OCI-LY1 (cell line): Measurements from ENCODE around the gene AUH.

Experiments used
- H2AFZ ChIP-seq: fragments of 200-600 bp; sonication (generic), shearing (Covaris generic); 2 replicates; pipeline ENCODE4 v1.6.0; 2014; ENCODE audit warnings: antibody characterized with exemption, mild to moderate bottlenecking, low read length
- H3F3A ChIP-seq: fragments of 200-600 bp; sonication (generic), shearing (Covaris generic); 2 replicates; pipeline ENCODE4 v1.6.0; 2014; ENCODE audit warnings: mild to moderate bottlenecking, antibody characterized with exemption, low read length, moderate library complexity; ENCODE audit not compliant: insufficient read depth
- H3K27ac ChIP-seq: fragments of 200-600 bp; sonication (generic); 2 replicates; pipeline ENCODE4 v1.5.1; 2014; ENCODE audit warnings: low read length, mixed run types, mild to moderate bottlenecking, low read depth; ENCODE audit not compliant: poor library complexity, severe bottlenecking
- H3K27me3 ChIP-seq: fragments of 200-600 bp; sonication (generic); 2 replicates; pipeline ENCODE4 v1.6.0; 2014; ENCODE audit warnings: antibody characterized with exemption, mild to moderate bottlenecking, low read length, moderate library complexity; ENCODE audit not compliant: insufficient read depth
- H3K36me3 ChIP-seq: fragments of 200-600 bp; sonication (generic); 2 replicates; pipeline ENCODE4 v1.6.1; 2014; ENCODE audit warnings: mild to moderate bottlenecking, antibody characterized with exemption, low read length, moderate library complexity, mixed read lengths; ENCODE audit not compliant: insufficient read depth
- H3K4me1 ChIP-seq: fragments of 200-600 bp; sonication (generic); 2 replicates; pipeline ENCODE4 v1.5.1; 2014; ENCODE audit warnings: mild to moderate bottlenecking, low read length, moderate library complexity; ENCODE audit not compliant: insufficient read depth, severe bottlenecking
- H3K4me2 ChIP-seq: fragments of 200-600 bp; sonication (generic), shearing (Covaris generic); 2 replicates; pipeline ENCODE4 v1.6.1; 2014; ENCODE audit warnings: low read length
- H3K4me3 ChIP-seq: fragments of 200-600 bp; sonication (generic); 2 replicates; pipeline ENCODE4 v1.5.1; 2014; ENCODE audit warnings: low read length, low read depth, mild to moderate bottlenecking, mixed read lengths; ENCODE audit not compliant: poor library complexity, severe bottlenecking
- H3K79me2 ChIP-seq: fragments of 200-600 bp; shearing (Covaris generic); 2 replicates; pipeline ENCODE4 v1.6.1; 2016; ENCODE audit warnings: mixed run types, low read length, mixed read lengths; ENCODE audit not compliant: insufficient read depth
- H3K9ac ChIP-seq: fragments of 200-600 bp; sonication (generic), shearing (Covaris generic); 2 replicates; pipeline ENCODE4 v1.6.1; 2014; ENCODE audit warnings: mild to moderate bottlenecking, low read length, mixed read lengths
- H3K9me2 ChIP-seq: fragments of 200-600 bp; sonication (generic), shearing (Covaris generic); 2 replicates; pipeline ENCODE4 v1.6.1; 2014; ENCODE audit warnings: low read depth, mild to moderate bottlenecking, low read length, mixed read lengths
- H3K9me3 ChIP-seq: fragments of 200-600 bp; shearing (Covaris generic); 2 replicates; pipeline ENCODE4 v1.6.1; 2014; ENCODE audit warnings: low read length, mixed read lengths
- H4K20me1 ChIP-seq: fragments of 200-600 bp; sonication (generic), shearing (Covaris generic); 2 replicates; pipeline ENCODE4 v1.6.0; 2016; ENCODE audit warnings: mild to moderate bottlenecking, low read length; ENCODE audit not compliant: insufficient read depth
- EZH2 ChIP-seq: fragments of 200-600 bp; sonication (generic), shearing (Covaris generic); IDR thresholded peaks from 2 replicates; pipeline ENCODE4 v1.8.0; 2017; ENCODE audit warnings: borderline replicate concordance, mixed run types, mild to moderate bottlenecking, antibody characterized with exemption, low read length, moderate library complexity, mixed read lengths
- TF ChIP-seq, protein P1 (sequence below): fragments of 200-600 bp; sonication (generic), shearing (Covaris generic); IDR thresholded peaks from 2 replicates; pipeline ENCODE4 v1.5.1; 2017; ENCODE audit warnings: mild to moderate bottlenecking, antibody characterized with exemption, low read length, moderate library complexity, mixed read lengths

Gene AUH

DNA sequence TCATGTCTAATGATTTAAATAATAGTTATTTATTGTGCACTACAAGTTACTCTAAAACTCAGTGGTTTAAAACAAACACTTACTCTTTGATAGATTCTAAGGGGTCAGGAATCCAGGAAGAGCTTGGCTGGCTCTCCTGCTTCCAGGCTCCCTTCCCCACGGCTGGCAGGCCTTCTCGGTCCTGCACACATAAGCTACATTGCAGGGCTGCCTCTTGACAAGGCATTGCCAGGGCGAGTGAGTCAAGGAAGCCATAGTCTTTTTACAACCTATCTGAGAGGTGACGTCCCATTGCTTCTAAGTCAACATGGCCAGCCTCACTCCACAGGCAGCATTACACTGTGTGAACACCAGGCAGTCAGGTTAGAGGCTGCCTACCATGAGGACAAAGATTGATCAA lies 119.8 kb downstream of the AUH start:
- H3K9ac ChIP-seq = no peak overlapping the region
- no peaks in the 10 kb centered on the region for H3K9me3 ChIP-seq
- no peaks in the 10 kb centered on the region for H4K20me1 ChIP-seq
- no peaks in the 10 kb centered on the region for H3K4me1 ChIP-seq
- H3K4me2 ChIP-seq = no peak overlapping the region
- no peaks in the 10 kb centered on the region for H3K36me3 ChIP-seq
- no peaks in the 10 kb centered on the region for H3F3A ChIP-seq
- H3K4me3 ChIP-seq = no peak overlapping the region
- no peaks in the 10 kb centered on the region for H3K9me2 ChIP-seq
- H2AFZ ChIP-seq = no peak overlapping the region
- H3K79me2 ChIP-seq = no peaks in the 10 kb centered on the region
- TF ChIP-seq, protein P1, sequence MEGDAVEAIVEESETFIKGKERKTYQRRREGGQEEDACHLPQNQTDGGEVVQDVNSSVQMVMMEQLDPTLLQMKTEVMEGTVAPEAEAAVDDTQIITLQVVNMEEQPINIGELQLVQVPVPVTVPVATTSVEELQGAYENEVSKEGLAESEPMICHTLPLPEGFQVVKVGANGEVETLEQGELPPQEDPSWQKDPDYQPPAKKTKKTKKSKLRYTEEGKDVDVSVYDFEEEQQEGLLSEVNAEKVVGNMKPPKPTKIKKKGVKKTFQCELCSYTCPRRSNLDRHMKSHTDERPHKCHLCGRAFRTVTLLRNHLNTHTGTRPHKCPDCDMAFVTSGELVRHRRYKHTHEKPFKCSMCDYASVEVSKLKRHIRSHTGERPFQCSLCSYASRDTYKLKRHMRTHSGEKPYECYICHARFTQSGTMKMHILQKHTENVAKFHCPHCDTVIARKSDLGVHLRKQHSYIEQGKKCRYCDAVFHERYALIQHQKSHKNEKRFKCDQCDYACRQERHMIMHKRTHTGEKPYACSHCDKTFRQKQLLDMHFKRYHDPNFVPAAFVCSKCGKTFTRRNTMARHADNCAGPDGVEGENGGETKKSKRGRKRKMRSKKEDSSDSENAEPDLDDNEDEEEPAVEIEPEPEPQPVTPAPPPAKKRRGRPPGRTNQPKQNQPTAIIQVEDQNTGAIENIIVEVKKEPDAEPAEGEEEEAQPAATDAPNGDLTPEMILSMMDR = no peak
- no peak for TF ChIP-seq EZH2
- no peaks in the 10 kb centered on the region for H3K27me3 ChIP-seq
- H3K27ac ChIP-seq = no peak overlapping the region

DNA sequence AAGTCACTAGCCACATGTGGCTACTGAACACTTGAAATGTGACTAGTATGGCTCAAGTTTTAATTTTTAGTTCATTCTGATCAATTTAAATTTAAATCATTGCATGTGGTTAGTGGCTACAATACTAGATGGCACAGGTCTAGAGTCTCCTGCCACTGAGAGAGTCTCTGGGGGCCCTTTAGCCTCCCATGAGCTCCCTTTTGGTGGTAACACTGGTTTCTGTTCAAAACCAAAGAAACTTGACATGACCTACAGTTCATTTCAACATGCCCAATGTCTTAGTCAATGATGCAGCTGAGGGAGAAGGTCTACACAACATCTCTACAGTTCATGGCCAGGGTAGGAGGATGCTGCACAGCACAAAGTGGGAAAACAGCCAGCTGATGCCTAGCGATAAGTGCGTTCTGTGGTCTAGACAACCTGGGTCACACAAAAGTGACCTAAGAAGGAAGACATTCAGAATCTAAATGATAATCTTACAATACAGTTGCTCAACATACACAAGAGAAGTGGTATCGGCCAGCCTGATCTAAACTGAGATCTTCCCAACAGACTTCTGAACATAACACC lies 121.0 kb downstream of the AUH start:
- no peak overlapping the region for H3K4me3 ChIP-seq
- H3K4me1 ChIP-seq = no peaks in the 10 kb centered on the region
- H3K79me2 ChIP-seq = no peaks in the 10 kb centered on the region
- no peak overlapping the region for H3K9ac ChIP-seq
- H2AFZ ChIP-seq = no peak overlapping the region
- H4K20me1 ChIP-seq = no peaks in the 10 kb centered on the region
- H3F3A ChIP-seq = no peaks in the 10 kb centered on the region
- H3K9me2 ChIP-seq = no peaks in the 10 kb centered on the region
- no peaks in the 10 kb centered on the region for H3K27me3 ChIP-seq
- no peak for TF ChIP-seq EZH2
- TF ChIP-seq, protein P1 = no peak
- H3K4me2 ChIP-seq = no peak overlapping the region
- H3K27ac ChIP-seq = no peak overlapping the region
- no peaks in the 10 kb centered on the region for H3K36me3 ChIP-seq
- H3K9me3 ChIP-seq = no peaks in the 10 kb centered on the region

DNA sequence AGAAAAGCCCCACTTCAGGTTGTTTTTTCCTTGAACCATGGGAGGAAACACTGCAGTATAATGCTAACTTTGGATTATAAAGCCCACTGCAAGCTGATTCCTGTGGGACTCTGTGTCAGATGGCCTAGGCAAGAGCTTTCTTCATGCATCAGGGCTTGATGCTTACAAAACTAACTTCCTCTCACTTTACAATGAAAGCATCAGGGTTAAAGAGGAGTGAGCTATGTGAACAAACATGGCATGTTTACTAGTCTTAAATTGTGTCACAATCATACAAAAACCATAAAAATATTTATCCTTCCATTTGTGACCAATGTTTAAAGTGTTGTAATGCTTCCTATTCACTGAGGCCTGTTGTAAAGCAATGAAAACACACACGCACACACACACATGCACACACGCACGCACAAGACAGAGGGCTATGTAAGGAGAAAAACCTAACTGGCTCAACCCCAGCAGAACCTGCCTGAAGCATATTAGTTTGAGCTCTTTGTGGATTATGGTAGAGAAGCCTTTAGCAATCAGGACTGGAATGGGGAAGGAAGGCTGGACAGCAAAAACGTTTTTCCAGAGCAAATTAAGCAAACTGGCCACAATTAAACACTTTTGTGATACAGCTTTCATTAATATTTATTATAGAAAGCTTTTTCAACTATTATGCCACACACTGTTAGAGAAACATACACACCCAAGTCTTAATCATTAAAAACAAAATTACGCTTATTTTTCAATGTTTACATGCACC lies 122.2 kb downstream of the AUH start:
- Histone ChIP-seq H3K4me3 (no peak overlapping the region), H3K4me2 (no peak overlapping the region)
- TF ChIP-seq EZH2 = no peak
- TF ChIP-seq, protein P1 = no peak

More for the DNA sequence above, 122.2 kb downstream of the AUH start:
- no peak overlapping the region for H3K27ac ChIP-seq
- no peaks in the 10 kb centered on the region for H3K9me3 ChIP-seq
- H3K9me2 ChIP-seq = no peaks in the 10 kb centered on the region
- no peaks in the 10 kb centered on the region for H4K20me1 ChIP-seq
- H3K27me3 ChIP-seq = no peaks in the 10 kb centered on the region
- no peaks in the 10 kb centered on the region for H3F3A ChIP-seq
- H3K36me3 ChIP-seq = no peaks in the 10 kb centered on the region
- H3K9ac ChIP-seq = no peak overlapping the region
- no peak overlapping the region for H2AFZ ChIP-seq
- H3K79me2 ChIP-seq = no peaks in the 10 kb centered on the region
- no peaks in the 10 kb centered on the region for H3K4me1 ChIP-seq
